HG03175 (cell line): ENCODE measurements around the gene ARHGAP45.
A peak's percentile ranks its signal among the peaks of the same experiment; 100 is the strongest.

Source experiments
- ATAC-seq: cut with Tn5 transposase; IDR thresholded peaks from one replicate; pipeline ENCODE4 v1.9.1; 2021; ENCODE audit warnings: mild to moderate bottlenecking, moderate library complexity; ENCODE audit not compliant: unreplicated experiment

Gene ARHGAP45

GRCh38 chr19:1103132-1103707 lies 36.3 kb downstream of the ARHGAP45 start:
- peak; percentile 0 for ATAC-seq

GRCh38 chr19:1103708-1104310 lies 36.8 kb downstream of the ARHGAP45 start, which contains the start of gene GPX4:
GPX4 (plus strand) TSS chr19:1103994; CDS start chr19:1104044, 50 bp downstream.
- peak; percentile 76 for ATAC-seq

GRCh38 chr19:1104311-1105007 lies 37.5 kb downstream of the ARHGAP45 start:
- peak; percentile 24 for ATAC-seq

GRCh38 chr19:1105008-1105872 lies 38.3 kb downstream of the ARHGAP45 start:
- ATAC-seq, result no peak

- ATAC-seq, result no peak
Observed at GRCh38 chr19:1105873-1106840, 39.2 kb downstream of the ARHGAP45 start.

- ATAC-seq, result no peak
Observed at GRCh38 chr19:1106841-1107660, 40.1 kb downstream of the ARHGAP45 start.

- no peak for ATAC-seq
Observed at GRCh38 chr19:1107661-1108261, 40.8 kb downstream of the ARHGAP45 start.

GRCh38 chr19:1108291-1109031 lies 41.5 kb downstream of the ARHGAP45 start:
- no peak for ATAC-seq

- no peak for ATAC-seq
Observed at GRCh38 chr19:1109032-1109551, 42.1 kb downstream of the ARHGAP45 start.

GRCh38 chr19:1109697-1110671 lies 43.0 kb downstream of the ARHGAP45 start:
- ATAC-seq, result no peak

- no peak for ATAC-seq
Observed at GRCh38 chr19:1110809-1111640, 44.1 kb downstream of the ARHGAP45 start.

- ATAC-seq, result no peak
Observed at GRCh38 chr19:1111641-1112267, 44.8 kb downstream of the ARHGAP45 start.

- no peak for ATAC-seq
Observed at GRCh38 chr19:1112268-1113029, 45.5 kb downstream of the ARHGAP45 start.
